Ishikawa (cell line): Measurements from ENCODE around the gene HLA-C.

Experiments used
- CREB1 ChIP-seq: IDR thresholded peaks from 2 replicates; pipeline ENCODE4 v1.6.1; 2012; ENCODE audit warnings: low read depth
- EGR1 ChIP-seq: IDR thresholded peaks from 2 replicates; pipeline ENCODE4 v1.6.1; 2012
- EP300 ChIP-seq: IDR thresholded peaks from 2 replicates; pipeline ENCODE4 v1.6.1; 2012; ENCODE audit warnings: borderline replicate concordance
- FOXM1 ChIP-seq: IDR thresholded peaks from 2 replicates; pipeline ENCODE4 v1.6.1; 2012; ENCODE audit warnings: low read depth, borderline replicate concordance
- MAX ChIP-seq: IDR thresholded peaks from 2 replicates; pipeline ENCODE4 v1.6.1; 2012
- RAD21 ChIP-seq: IDR thresholded peaks from 2 replicates; pipeline ENCODE4 v1.6.1; 2012; ENCODE audit warnings: low read depth
- REST ChIP-seq: IDR thresholded peaks from 2 replicates; pipeline ENCODE4 v1.6.1; 2012; ENCODE audit warnings: low read depth, mild to moderate bottlenecking
- TAF1 ChIP-seq: IDR thresholded peaks from 2 replicates; pipeline ENCODE4 v1.6.1; 2012; ENCODE audit warnings: low read depth, mild to moderate bottlenecking
- TCF12 ChIP-seq: IDR thresholded peaks from 2 replicates; pipeline ENCODE4 v1.6.1; 2012; ENCODE audit warnings: low read depth
- TEAD4 ChIP-seq: IDR thresholded peaks from 2 replicates; pipeline ENCODE4 v1.6.1; 2012

- TF ChIP-seq FOXM1 (no peak), CREB1 (no peak), TEAD4 (no peak), TAF1 (no peak), REST (no peak), MAX (no peak), EP300 (no peak), EGR1 (no peak), TCF12 (no peak), RAD21 (no peak)
Observed at GRCh38 chr6:31270788-31271640, 878 bp downstream of the HLA-C start.
